ENCODE measurements around the gene EPHA10. TPM values are rescaled to one million over a fixed set of nuclear protein-coding genes. Genes with fewer than 3 reads are reported as not detected.

Gene EPHA10
- polyA plus RNA-seq, 1 experiment: not detected

DNA sequence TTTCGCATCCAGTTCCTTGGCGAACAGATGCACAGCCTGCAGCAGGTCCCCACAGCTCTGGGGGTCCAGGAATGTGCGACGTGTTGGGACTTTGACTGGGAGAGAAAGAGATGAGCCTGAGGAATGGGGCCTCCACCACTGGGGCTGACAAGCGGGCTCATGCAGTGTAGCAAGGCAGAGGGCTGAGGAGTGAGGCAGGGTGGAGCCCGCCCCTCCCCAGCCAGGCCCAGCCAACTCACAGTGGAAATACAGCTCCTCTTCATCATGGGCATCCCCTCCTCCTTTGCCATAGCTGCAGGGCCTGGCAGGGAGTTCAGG, 41.9 kb downstream of the EPHA10 start:
- Histone ChIP-seq H3K27ac (ENCODE audit: low read depth, low read length) (no peak overlapping the region), H3K4me3 (ENCODE audit: low read depth, low read length) (no peak overlapping the region), H3K9me3 (ENCODE audit: control insufficient read depth, insufficient read depth, low read length) (no peaks in the 10 kb centered on the region), H3K27me3 (ENCODE audit: control insufficient read depth, insufficient read depth, low read length) (peaks cover 33% of the 10 kb centered on the region)
- POLR2A ChIA-PET: no interaction called here
- CTCF ChIA-PET: no interaction called here
- no peak for DNase-seq (ENCODE audit: low read depth, low spot score)
- no peak for TF ChIP-seq CTCF (IDR thresholded peaks at IDR 0.05; ENCODE audit: low read depth, low read length)

GRCh38 chr1:37722181-37723071, 42.5 kb downstream of the EPHA10 start:
- no peak overlapping the region for H3K4me3 ChIP-seq (ENCODE audit: low read depth, low read length)
- no peaks in the 10 kb centered on the region for H3K9me3 ChIP-seq (ENCODE audit: control insufficient read depth, insufficient read depth, low read length)
- TF ChIP-seq CTCF (IDR thresholded peaks at IDR 0.05; ENCODE audit: low read depth, low read length): no peak
- ChIA-PET CTCF (no interaction called here), POLR2A (no interaction called here)
- DNase-seq (ENCODE audit: low read depth, low spot score): no peak
- peaks cover 31% of the 10 kb centered on the region for H3K27me3 ChIP-seq (ENCODE audit: control insufficient read depth, insufficient read depth, low read length)
- H3K27ac ChIP-seq (ENCODE audit: low read depth, low read length): no peak overlapping the region

DNA sequence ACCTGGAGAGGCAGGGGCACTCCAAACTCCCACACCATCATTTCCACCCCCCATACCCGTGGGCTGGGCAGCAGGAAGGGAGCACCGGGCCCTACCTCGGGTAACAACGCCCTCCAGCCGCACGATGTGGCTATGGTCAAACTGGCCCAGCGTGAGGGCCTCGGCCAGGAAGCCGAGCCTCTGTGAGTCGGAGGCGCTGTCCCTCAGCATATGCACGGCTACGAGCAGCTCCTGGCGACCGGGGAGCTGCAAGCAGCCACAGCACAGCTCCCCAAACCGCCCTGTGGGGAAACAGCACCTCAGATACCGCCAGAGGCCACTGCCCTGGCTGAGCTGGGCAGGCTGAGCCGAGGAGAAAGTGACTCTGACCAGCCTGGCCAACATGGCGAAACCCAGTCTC, 43.4 kb downstream of the EPHA10 start:
- Histone ChIP-seq H3K9me3 (ENCODE audit: control insufficient read depth, insufficient read depth, low read length) (no peaks in the 10 kb centered on the region), H3K4me3 (ENCODE audit: low read depth, low read length) (no peak overlapping the region), H3K27ac (ENCODE audit: low read depth, low read length) (no peak overlapping the region), H3K27me3 (ENCODE audit: control insufficient read depth, insufficient read depth, low read length) (peaks cover 28% of the 10 kb centered on the region)
- DNase-seq (ENCODE audit: low read depth, low spot score): no peak
- ChIA-PET POLR2A (no interaction called here), CTCF (no interaction called here)
- TF ChIP-seq CTCF (IDR thresholded peaks at IDR 0.05; ENCODE audit: low read depth, low read length): no peak

DNA sequence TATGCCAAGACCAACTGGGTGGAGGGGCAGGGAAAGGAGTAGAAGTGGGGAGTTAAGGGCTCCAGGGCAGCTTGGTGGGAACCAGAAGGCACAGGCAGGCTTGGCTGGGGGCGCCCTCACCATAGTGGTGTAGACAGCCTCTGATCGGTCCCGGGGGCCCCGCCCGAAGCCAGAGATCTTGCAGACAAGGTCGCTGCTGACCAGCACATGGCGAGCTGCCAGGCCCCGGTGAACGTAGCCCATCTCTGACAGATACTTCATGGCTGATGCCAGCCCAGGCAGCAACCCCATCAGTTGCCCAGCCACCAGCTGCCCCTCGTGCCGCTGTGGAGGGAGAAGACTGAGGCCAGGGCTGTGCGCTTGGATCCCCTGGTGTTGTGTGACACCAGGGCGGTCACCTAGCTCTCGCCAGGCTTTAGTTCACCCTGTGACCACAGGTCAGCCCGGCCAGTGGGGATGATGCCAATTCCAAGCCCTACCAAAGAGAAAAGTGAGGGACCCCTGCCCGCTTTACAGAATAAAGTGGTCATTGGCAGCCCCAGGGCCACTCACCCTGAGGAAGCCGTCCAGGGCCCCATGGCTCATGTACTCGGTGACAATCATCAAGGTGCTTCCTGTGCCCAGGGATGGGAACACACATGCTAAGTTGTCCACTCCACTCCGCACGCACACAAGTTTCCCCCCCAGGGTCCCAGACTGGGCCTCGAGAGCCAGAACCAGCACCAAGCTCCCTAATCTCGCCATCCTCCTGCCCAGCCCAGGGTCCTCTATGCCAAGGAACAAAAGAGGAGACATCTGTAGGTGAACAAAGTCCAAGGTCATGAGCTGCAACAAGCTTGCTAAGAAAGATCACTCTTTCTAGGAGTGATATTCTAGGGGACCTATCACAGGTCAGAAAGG, 44.4 kb downstream of the EPHA10 start:
- ChIA-PET CTCF (no interaction called here), POLR2A (interaction anchor here (0.5 kb wide), 1 partner anchor 299 kb away, joined by 6 read pairs; no protein-coding TSS in a partner anchor)
- TF ChIP-seq CTCF (IDR thresholded peaks at IDR 0.05; ENCODE audit: low read depth, low read length): no peak
- no peak overlapping the region for H3K27ac ChIP-seq (ENCODE audit: low read depth, low read length)
- DNase-seq (ENCODE audit: low read depth, low spot score): no peak
- peaks cover 22% of the 10 kb centered on the region for H3K27me3 ChIP-seq (ENCODE audit: control insufficient read depth, insufficient read depth, low read length)
- no peaks in the 10 kb centered on the region for H3K9me3 ChIP-seq (ENCODE audit: control insufficient read depth, insufficient read depth, low read length)
- no peak overlapping the region for H3K4me3 ChIP-seq (ENCODE audit: low read depth, low read length)
